Panc1 (cell line): ENCODE data around the gene APOB.

Experiments
- POLR2AphosphoS5 ChIP-seq: IDR thresholded peaks from 2 replicates; pipeline ENCODE4 v1.6.1; 2012; ENCODE audit warnings: mild to moderate bottlenecking, low read depth, low read length, moderate library complexity
- SIN3A ChIP-seq: IDR thresholded peaks from 2 replicates; pipeline ENCODE4 v1.6.1; 2012; ENCODE audit warnings: low read depth, mild to moderate bottlenecking, low read length, moderate library complexity, borderline replicate concordance; ENCODE audit not compliant: insufficient read depth
- TCF7L2 ChIP-seq: IDR thresholded peaks from 2 replicates; pipeline ENCODE4 v1.6.1; 2011; ENCODE audit warnings: mild to moderate bottlenecking, low read depth, low read length, inconsistent platforms
- TF ChIP-seq, protein P1 (sequence below): fragments of 450-650 bp; IDR thresholded peaks from 2 replicates; pipeline ENCODE4 v1.5.1; 2017; ENCODE audit warnings: mild to moderate bottlenecking
- TF ChIP-seq, protein P2 (sequence below), 2 experiments: IDR thresholded peaks; 2 replicates each; pipeline ENCODE4 v1.6.1; 2011 to 2012; ENCODE audit warnings: low read depth in 2 of 2, control low read depth in 1 of 2, low read length in 1 of 2, mild to moderate bottlenecking in 1 of 2, moderate library complexity in 1 of 2; ENCODE audit not compliant: insufficient read depth in 1 of 2

DNA sequence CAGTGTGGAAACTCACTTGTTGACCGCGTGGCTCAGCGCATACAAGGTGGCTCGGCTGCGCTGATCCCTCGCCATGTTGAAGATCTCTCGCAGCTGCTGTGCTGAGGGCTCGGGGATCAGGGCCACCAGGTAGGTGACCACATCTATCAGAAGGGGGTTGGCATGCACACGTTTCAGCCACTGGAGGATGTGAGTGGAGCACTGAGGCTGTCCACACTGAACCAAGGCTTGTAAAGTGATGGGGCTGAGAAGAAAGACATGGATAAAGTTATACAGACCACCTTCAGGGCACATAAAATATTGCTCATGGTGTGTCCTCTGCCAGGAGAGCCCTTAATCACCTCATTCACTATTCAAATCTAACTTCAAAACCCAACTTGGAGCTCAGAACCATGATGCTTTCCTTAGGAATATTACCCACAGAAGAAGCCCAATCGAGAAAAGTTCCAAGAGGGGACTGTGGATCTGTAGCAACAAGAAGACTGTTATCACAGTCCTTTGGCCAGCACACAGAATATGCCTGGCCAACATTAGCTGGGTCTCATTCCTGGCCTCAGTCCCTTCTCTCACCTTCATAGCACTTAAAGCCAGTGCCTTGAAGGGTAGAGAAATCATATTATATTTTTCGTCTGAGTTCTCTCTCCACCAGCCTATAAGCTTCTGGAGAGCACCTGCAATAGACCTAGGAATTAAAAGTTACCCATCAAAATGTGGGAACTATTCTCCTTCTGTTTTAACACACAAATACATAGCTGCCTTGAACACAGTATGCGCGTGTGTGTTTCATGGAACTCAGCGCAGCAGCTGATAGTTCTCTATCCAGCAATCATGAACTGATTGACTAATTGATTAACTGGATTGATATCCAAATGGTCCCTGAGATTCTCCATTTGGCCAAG is 11.3 kb downstream of the APOB start:
- TF ChIP-seq, protein P1, sequence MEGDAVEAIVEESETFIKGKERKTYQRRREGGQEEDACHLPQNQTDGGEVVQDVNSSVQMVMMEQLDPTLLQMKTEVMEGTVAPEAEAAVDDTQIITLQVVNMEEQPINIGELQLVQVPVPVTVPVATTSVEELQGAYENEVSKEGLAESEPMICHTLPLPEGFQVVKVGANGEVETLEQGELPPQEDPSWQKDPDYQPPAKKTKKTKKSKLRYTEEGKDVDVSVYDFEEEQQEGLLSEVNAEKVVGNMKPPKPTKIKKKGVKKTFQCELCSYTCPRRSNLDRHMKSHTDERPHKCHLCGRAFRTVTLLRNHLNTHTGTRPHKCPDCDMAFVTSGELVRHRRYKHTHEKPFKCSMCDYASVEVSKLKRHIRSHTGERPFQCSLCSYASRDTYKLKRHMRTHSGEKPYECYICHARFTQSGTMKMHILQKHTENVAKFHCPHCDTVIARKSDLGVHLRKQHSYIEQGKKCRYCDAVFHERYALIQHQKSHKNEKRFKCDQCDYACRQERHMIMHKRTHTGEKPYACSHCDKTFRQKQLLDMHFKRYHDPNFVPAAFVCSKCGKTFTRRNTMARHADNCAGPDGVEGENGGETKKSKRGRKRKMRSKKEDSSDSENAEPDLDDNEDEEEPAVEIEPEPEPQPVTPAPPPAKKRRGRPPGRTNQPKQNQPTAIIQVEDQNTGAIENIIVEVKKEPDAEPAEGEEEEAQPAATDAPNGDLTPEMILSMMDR: no peak
- TF ChIP-seq POLR2AphosphoS5 (no peak), SIN3A (no peak), TCF7L2 (no peak)
- TF ChIP-seq, protein P2, sequence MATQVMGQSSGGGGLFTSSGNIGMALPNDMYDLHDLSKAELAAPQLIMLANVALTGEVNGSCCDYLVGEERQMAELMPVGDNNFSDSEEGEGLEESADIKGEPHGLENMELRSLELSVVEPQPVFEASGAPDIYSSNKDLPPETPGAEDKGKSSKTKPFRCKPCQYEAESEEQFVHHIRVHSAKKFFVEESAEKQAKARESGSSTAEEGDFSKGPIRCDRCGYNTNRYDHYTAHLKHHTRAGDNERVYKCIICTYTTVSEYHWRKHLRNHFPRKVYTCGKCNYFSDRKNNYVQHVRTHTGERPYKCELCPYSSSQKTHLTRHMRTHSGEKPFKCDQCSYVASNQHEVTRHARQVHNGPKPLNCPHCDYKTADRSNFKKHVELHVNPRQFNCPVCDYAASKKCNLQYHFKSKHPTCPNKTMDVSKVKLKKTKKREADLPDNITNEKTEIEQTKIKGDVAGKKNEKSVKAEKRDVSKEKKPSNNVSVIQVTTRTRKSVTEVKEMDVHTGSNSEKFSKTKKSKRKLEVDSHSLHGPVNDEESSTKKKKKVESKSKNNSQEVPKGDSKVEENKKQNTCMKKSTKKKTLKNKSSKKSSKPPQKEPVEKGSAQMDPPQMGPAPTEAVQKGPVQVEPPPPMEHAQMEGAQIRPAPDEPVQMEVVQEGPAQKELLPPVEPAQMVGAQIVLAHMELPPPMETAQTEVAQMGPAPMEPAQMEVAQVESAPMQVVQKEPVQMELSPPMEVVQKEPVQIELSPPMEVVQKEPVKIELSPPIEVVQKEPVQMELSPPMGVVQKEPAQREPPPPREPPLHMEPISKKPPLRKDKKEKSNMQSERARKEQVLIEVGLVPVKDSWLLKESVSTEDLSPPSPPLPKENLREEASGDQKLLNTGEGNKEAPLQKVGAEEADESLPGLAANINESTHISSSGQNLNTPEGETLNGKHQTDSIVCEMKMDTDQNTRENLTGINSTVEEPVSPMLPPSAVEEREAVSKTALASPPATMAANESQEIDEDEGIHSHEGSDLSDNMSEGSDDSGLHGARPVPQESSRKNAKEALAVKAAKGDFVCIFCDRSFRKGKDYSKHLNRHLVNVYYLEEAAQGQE (IDR thresholded peaks at IDR 0.05; ENCODE audit: insufficient read depth in 1 of 2, low read depth in 2 of 2, low read length in 1 of 2): no peak
